ENCODE results near the gene LCORL. TPM values are rescaled to one million over a fixed set of nuclear protein-coding genes. Genes with fewer than 3 reads are reported as not detected.

The LCORL gene
- total and polyA plus RNA-seq, 2 of the 4 experiments (the other 2 are of a cell fraction): 2.1 to 5.0 TPM

GRCh38 chr4:18051281-18051680, 29.7 kb upstream of the LCORL start:
- POLR2A ChIA-PET (ENCODE audit: unreplicated experiment): no interaction called here
- Histone ChIP-seq H4K20me1 (ENCODE audit: insufficient read depth, low read length) (no peaks in the 10 kb centered on the region), H3K23ac (ENCODE audit: low read depth, low read length) (no peak overlapping the region), H4K8ac (ENCODE audit: low read depth in 2 of 2, low read length in 2 of 2) (no peak overlapping the region), H2AK9ac (replicated peaks; ENCODE audit: low read depth, low read length, poor library complexity) (no peak overlapping the region), H3K36me3 (ENCODE audit: control insufficient read depth, insufficient read depth, low read length) (no peaks in the 10 kb centered on the region), H3K4me3 (ENCODE audit: insufficient read depth, low read depth, low read length) (no peak overlapping the region), H3K14ac (replicated peaks; ENCODE audit: low read depth, low read length) (no peak overlapping the region), H3K4me1 (ENCODE audit: control insufficient read depth, insufficient read depth, low read length) (peaks cover 3% of the 10 kb centered on the region), H3K4ac (ENCODE audit: low read depth, low read length) (0 out of 2 replicates have a peak overlapping the region, but pooled peaks have one; percentile 15), H3K27me3 (ENCODE audit: control insufficient read depth, insufficient read depth, low read length) (no peaks in the 10 kb centered on the region), H3K56ac (ENCODE audit: extremely low read depth, insufficient read depth, low read length) (no peak overlapping the region), H4K91ac (ENCODE audit: insufficient read depth, low read depth, low read length) (no peak overlapping the region), H3K9me3 (ENCODE audit: control insufficient read depth, insufficient read depth, low read length) (no peaks in the 10 kb centered on the region), H3K4me2 (ENCODE audit: low read depth, low read length) (no peak overlapping the region), H3K27ac (ENCODE audit: insufficient read depth, low read length) (no peak overlapping the region), H2BK20ac (ENCODE audit: low read depth, low read length) (no peak overlapping the region), H3K9me1 (ENCODE audit: insufficient read depth, low read length) (no peaks in the 10 kb centered on the region; the same call in 1 of the 2 replicates), H2BK15ac (ENCODE audit: low read depth, low read length) (no peak overlapping the region), H4K5ac (ENCODE audit: low read depth, low read length) (no peak overlapping the region), H2AK5ac (ENCODE audit: low read depth, low read length) (no peak overlapping the region), H2AFZ (replicated peaks; ENCODE audit: low read length, poor library complexity) (peak overlapping the region; percentile 57), H2BK5ac (ENCODE audit: low read depth, low read length, poor library complexity, severe bottlenecking) (no peak overlapping the region), H3K18ac (ENCODE audit: low read depth, low read length) (no peak overlapping the region), H3K9ac (ENCODE audit: low read depth, low read length) (no peak overlapping the region), H3K79me1 (ENCODE audit: low read depth in 1 of 2, low read length in 2 of 2) (no peaks in the 10 kb centered on the region), H2BK120ac (ENCODE audit: low read depth, low read length) (no peak overlapping the region)
- no CpG with 5 or more reads among the region's 2 CpGs for WGBS, 2 experiments (ENCODE audit: extremely low coverage in 2 of 2, insufficient read length in 1 of 2)
- no TSS peak for BruUV-seq (replicated peaks)
- CTCF ChIA-PET: no interaction called here
- DNase-seq (peak; percentile 20), ATAC-seq (ENCODE audit: low read depth) (peak; percentile 17; the same call in 1 of the 2 replicates)
- intact Hi-C loops (cut with micrococcal nuclease): no loop called here
- in situ Hi-C loops (cut with MboI; ENCODE audit: low sequenced_read_pairs): no loop called here
- TF ChIP-seq MAZ (IDR thresholded peaks at IDR 0.05; ENCODE audit: borderline replicate concordance, low read depth, low read length): no peak
- no peak for TF ChIP-seq FOS (IDR thresholded peaks at IDR 0.05; ENCODE audit: low read depth, low read length)
- TF ChIP-seq CTCF (conservative IDR thresholded peaks at IDR 0.05; ENCODE audit: low read depth, low read length): no peak
- no peak for TF ChIP-seq SMC3 (IDR thresholded peaks at IDR 0.05; ENCODE audit: low read depth, low read length)
- TF ChIP-seq MAFK (IDR thresholded peaks at IDR 0.05; ENCODE audit: low read depth, low read length): no peak
- no peak for TF ChIP-seq RAD21 (IDR thresholded peaks at IDR 0.05; ENCODE audit: low read length)
- TF ChIP-seq POLR2A (IDR thresholded peaks at IDR 0.05; ENCODE audit: low read depth, low read length): no peak
- TF ChIP-seq CHD1 (IDR thresholded peaks at IDR 0.05; ENCODE audit: low read depth, low read length): no peak
- no peak for TF ChIP-seq ELK1 (IDR thresholded peaks at IDR 0.05; ENCODE audit: borderline replicate concordance, low read depth, low read length)
- TF ChIP-seq RFX5 (IDR thresholded peaks at IDR 0.05; ENCODE audit: low read depth, low read length): no peak
- no peak for TF ChIP-seq CEBPB (IDR thresholded peaks at IDR 0.05; ENCODE audit: low read depth, low read length)
- TF ChIP-seq MXI1 (IDR thresholded peaks at IDR 0.05; ENCODE audit: borderline replicate concordance, low read depth, low read length): no peak
- no peak for TF ChIP-seq RCOR1 (IDR thresholded peaks at IDR 0.05; ENCODE audit: insufficient replicate concordance, low read length)
- TF ChIP-seq NFE2L2 (IDR thresholded peaks at IDR 0.05; ENCODE audit: low read depth, low read length): no peak
- no peak for TF ChIP-seq USF2 (IDR thresholded peaks at IDR 0.05; ENCODE audit: low read depth, low read length)
- no peak for TF ChIP-seq BHLHE40 (IDR thresholded peaks at IDR 0.05; ENCODE audit: low read depth, low read length)
- dilution Hi-C loops (cut with HindIII; ENCODE audit: low sequenced_read_pairs, unreplicated experiment): no loop called here
